K562 (cell line): ENCODE data around the gene BTRC. TPM values are rescaled to one million over a fixed set of nuclear protein-coding genes. Genes with fewer than 3 reads are reported as not detected.

Experiments used
- CREB3L1 ChIP-seq: fragments of 450-650 bp; IDR thresholded peaks from 2 replicates; pipeline ENCODE4 v1.6.1; 2014; ENCODE audit warnings: low read depth, mild to moderate bottlenecking, moderate library complexity, borderline replicate concordance
- GATAD2B ChIP-seq: fragments of 450-650 bp; IDR thresholded peaks from 2 replicates; pipeline ENCODE4 v1.6.1; 2017; ENCODE audit warnings: mild to moderate bottlenecking, borderline replicate concordance
- GTF2A2 ChIP-seq: IDR thresholded peaks from 2 replicates; pipeline ENCODE4 v1.6.1; 2016; ENCODE audit warnings: mild to moderate bottlenecking, missing genetic modification characterization, missing compliant biosample characterization
- HEY1 ChIP-seq: fragments of 250-450 bp; sonication (Bioruptor Pico); IDR thresholded peaks from 2 replicates; pipeline ENCODE4 v1.5.0; 2020; ENCODE audit warnings: mild to moderate bottlenecking, moderate library complexity, borderline replicate concordance
- ZKSCAN3 ChIP-seq: fragments of 250-450 bp; sonication (Bioruptor Pico); IDR thresholded peaks from 2 replicates; pipeline ENCODE4 v1.4.0; 2020
- ZNF143 ChIP-seq: sonication (generic); formaldehyde crosslinking; IDR thresholded peaks from 2 replicates; pipeline ENCODE4 v1.9.0; 2022; ENCODE audit warnings: mild to moderate bottlenecking, missing genetic modification reagents
- ZNF316 ChIP-seq: fragments of 450-650 bp; IDR thresholded peaks from 2 replicates; pipeline ENCODE4 v1.6.1; 2016
- ZNF511 ChIP-seq: sonication (generic); formaldehyde crosslinking; IDR thresholded peaks from 2 replicates; pipeline ENCODE4 v1.8.0; 2022; ENCODE audit warnings: mild to moderate bottlenecking, missing genetic modification reagents
- polyA plus RNA-seq, 8 experiments: library from polyadenylated mRNA; depleted of rRNA in 4 of 8; stranded (reverse) in 5 of 8; unstranded in 3 of 8; fragments of >200 nt; fragmentation: Nextera tagmentation in 2 of 8; fragmentation: Illumina TruSeq in 1 of 8; extraction: Ambion mirVana in 2 of 8; extraction: Trizol in 1 of 8; gene quantifications; 2 replicates each; pipeline versions ENCODE4 v1.2.1 to v1.2.3, GENCODE V29; 2011 to 2014; ENCODE audit warnings: inconsistent platforms in 1 of 8, missing spikeins in 1 of 8
- total RNA-seq, 7 experiments: library from RNA; depleted of rRNA in 6 of 7; stranded (reverse); fragments of >200 nt in 6 of 7; fragmentation: Illumina TruSeq in 2 of 7; extraction: Trizol in 2 of 7; gene quantifications; 2 replicates each; pipeline versions ENCODE4 v1.2.1 to v1.2.3, GENCODE V29; 2011 to 2021; ENCODE audit warnings: low replicate concordance in 1 of 7
- TF ChIP-seq, protein P1 (sequence below): fragments of 450-650 bp; IDR thresholded peaks from 2 replicates; pipeline ENCODE4 v1.6.1; 2018; ENCODE audit not compliant: partially characterized antibody
- TF ChIP-seq, protein P2 (sequence below), 2 experiments: IDR thresholded peaks in 1 of 2; conservative IDR thresholded peaks in 1 of 2; 2 replicates each; pipeline ENCODE4 v1.6.1; 2016; ENCODE audit warnings: low read depth in 2 of 2, mild to moderate bottlenecking in 1 of 2, missing compliant biosample characterization in 1 of 2, missing genetic modification characterization in 1 of 2, moderate library complexity in 1 of 2
- TF ChIP-seq, protein P3 (sequence below): fragments of 250-450 bp; sonication (Bioruptor Pico); IDR thresholded peaks from 2 replicates; pipeline ENCODE4 v1.8.0; 2022; ENCODE audit warnings: moderate library complexity, mild to moderate bottlenecking, inconsistent platforms
- TF ChIP-seq, protein P4 (sequence below): sonication (generic); formaldehyde crosslinking; IDR thresholded peaks from 2 replicates; pipeline ENCODE4 v1.4.0; 2020; ENCODE audit warnings: mild to moderate bottlenecking, missing genetic modification reagents
- TF ChIP-seq, protein P5 (sequence below): fragments of 250-450 bp; sonication (Bioruptor Pico); IDR thresholded peaks from 2 replicates; pipeline ENCODE4 v1.8.0; 2022; ENCODE audit warnings: moderate library complexity, mild to moderate bottlenecking, inconsistent platforms

The BTRC gene
- total and polyA plus RNA-seq, 9 of the 15 experiments (the other 6 are each of a cell fraction or from before 2014, with no cell fraction given): 1.6 to 15.4 (median 7.0) TPM

DNA sequence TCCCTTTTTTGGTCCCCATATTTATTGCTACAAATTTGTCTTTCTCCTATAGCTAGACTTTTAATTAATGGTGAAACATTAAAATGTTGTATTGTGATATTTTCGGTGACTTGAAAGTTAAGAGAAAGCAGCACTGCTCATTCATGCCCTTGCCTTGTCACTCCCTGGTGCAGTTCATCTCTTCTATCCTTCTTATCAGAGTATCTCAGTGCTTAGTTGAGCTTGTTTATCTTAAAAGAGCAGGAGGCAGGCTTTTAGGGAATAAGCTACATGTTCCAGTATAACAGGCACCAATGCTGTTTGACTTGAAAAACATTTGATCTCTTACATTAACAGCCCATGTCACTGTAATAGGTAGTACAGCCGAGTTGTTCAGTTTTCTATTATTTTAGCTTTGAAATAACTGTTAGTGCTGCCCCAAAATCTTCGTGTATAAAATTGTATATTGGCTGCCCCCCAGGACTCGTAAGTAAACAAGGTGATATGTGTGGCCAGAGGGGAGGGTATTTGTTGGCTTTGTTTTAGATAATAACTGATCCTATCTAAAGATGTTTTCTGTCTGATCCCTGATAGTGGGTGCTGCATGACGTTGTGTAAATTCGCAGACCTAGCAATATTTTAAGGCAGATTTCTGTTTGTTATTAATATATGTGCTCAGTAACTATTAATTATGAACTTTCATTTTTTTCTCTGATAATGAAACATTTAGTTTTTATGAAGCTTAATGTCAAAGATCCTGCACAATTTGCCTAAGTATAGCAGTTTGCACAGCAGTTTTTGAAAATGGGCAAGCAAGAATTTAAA lies 96.5 kb downstream of the BTRC start (continued):
- TF ChIP-seq, protein P1, sequence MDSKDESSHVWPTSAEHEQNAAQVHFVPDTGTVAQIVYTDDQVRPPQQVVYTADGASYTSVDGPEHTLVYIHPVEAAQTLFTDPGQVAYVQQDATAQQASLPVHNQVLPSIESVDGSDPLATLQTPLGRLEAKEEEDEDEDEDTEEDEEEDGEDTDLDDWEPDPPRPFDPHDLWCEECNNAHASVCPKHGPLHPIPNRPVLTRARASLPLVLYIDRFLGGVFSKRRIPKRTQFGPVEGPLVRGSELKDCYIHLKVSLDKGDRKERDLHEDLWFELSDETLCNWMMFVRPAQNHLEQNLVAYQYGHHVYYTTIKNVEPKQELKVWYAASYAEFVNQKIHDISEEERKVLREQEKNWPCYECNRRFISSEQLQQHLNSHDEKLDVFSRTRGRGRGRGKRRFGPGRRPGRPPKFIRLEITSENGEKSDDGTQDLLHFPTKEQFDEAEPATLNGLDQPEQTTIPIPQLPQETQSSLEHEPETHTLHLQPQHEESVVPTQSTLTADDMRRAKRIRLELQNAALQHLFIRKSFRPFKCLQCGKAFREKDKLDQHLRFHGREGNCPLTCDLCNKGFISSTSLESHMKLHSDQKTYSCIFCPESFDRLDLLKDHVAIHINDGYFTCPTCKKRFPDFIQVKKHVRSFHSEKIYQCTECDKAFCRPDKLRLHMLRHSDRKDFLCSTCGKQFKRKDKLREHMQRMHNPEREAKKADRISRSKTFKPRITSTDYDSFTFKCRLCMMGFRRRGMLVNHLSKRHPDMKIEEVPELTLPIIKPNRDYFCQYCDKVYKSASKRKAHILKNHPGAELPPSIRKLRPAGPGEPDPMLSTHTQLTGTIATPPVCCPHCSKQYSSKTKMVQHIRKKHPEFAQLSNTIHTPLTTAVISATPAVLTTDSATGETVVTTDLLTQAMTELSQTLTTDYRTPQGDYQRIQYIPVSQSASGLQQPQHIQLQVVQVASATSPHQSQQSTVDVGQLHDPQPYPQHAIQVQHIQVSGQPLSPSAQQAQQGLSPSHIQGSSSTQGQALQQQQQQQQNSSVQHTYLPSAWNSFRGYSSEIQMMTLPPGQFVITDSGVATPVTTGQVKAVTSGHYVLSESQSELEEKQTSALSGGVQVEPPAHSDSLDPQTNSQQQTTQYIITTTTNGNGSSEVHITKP: no peak
- TF ChIP-seq ZNF511: no peak
- 0 out of 2 replicates have a peak, but pooled peaks have one; percentile 84 for TF ChIP-seq GATAD2B
- TF ChIP-seq, protein P2, sequence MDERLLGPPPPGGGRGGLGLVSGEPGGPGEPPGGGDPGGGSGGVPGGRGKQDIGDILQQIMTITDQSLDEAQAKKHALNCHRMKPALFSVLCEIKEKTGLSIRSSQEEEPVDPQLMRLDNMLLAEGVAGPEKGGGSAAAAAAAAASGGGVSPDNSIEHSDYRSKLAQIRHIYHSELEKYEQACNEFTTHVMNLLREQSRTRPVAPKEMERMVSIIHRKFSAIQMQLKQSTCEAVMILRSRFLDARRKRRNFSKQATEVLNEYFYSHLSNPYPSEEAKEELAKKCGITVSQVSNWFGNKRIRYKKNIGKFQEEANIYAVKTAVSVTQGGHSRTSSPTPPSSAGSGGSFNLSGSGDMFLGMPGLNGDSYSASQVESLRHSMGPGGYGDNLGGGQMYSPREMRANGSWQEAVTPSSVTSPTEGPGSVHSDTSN (CRISPR knock-in tag; IDR thresholded peaks at IDR 0.05; ENCODE audit: low read depth): no peak
- TF ChIP-seq, protein P2 (tag; conservative IDR thresholded peaks at IDR 0.05; ENCODE audit: low read depth): 0 out of 2 replicates have a peak, but pooled peaks have one; percentile 10
- TF ChIP-seq, protein P3, sequence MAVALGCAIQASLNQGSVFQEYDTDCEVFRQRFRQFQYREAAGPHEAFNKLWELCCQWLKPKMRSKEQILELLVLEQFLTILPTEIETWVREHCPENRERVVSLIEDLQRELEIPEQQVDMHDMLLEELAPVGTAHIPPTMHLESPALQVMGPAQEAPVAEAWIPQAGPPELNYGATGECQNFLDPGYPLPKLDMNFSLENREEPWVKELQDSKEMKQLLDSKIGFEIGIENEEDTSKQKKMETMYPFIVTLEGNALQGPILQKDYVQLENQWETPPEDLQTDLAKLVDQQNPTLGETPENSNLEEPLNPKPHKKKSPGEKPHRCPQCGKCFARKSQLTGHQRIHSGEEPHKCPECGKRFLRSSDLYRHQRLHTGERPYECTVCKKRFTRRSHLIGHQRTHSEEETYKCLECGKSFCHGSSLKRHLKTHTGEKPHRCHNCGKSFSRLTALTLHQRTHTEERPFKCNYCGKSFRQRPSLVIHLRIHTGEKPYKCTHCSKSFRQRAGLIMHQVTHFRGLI (CRISPR knock-in tag): no peak
- TF ChIP-seq GTF2A2: no peak
- peak; percentile 70 for TF ChIP-seq ZNF316
- TF ChIP-seq, protein P4, sequence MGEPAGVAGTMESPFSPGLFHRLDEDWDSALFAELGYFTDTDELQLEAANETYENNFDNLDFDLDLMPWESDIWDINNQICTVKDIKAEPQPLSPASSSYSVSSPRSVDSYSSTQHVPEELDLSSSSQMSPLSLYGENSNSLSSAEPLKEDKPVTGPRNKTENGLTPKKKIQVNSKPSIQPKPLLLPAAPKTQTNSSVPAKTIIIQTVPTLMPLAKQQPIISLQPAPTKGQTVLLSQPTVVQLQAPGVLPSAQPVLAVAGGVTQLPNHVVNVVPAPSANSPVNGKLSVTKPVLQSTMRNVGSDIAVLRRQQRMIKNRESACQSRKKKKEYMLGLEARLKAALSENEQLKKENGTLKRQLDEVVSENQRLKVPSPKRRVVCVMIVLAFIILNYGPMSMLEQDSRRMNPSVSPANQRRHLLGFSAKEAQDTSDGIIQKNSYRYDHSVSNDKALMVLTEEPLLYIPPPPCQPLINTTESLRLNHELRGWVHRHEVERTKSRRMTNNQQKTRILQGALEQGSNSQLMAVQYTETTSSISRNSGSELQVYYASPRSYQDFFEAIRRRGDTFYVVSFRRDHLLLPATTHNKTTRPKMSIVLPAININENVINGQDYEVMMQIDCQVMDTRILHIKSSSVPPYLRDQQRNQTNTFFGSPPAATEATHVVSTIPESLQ (CRISPR knock-in tag): no peak
- no peak for TF ChIP-seq ZNF143 (CRISPR knock-in tag)
- TF ChIP-seq HEY1 (CRISPR knock-in tag): no peak
- no peak for TF ChIP-seq CREB3L1
- TF ChIP-seq, protein P5, sequence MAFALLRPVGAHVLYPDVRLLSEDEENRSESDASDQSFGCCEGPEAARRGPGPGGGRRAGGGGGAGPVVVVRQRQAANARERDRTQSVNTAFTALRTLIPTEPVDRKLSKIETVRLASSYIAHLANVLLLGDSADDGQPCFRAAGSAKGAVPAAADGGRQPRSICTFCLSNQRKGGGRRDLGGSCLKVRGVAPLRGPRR (CRISPR knock-in tag): no peak
- no peak for TF ChIP-seq ZKSCAN3 (CRISPR knock-in tag)
